8988T (cell line): ENCODE data around the gene BACE2.
A peak's percentile ranks its signal among the peaks of the same experiment; 100 is the strongest.

Source experiments
- DNase-seq: peaks from one replicate; pipeline ENCODE4 v3.0.0; 2011

BACE2 gene

GRCh38 chr21:41149199-41149598, 18.8 kb upstream of the BACE2 start:
- DNase-seq: no peak

- no peak for DNase-seq
Observed at GRCh38 chr21:41152147-41152546, 15.8 kb upstream of the BACE2 start.

- no peak for DNase-seq
Observed at GRCh38 chr21:41153443-41153842, 14.5 kb upstream of the BACE2 start.

GRCh38 chr21:41156142-41156541, 11.8 kb upstream of the BACE2 start:
- no peak for DNase-seq

DNA sequence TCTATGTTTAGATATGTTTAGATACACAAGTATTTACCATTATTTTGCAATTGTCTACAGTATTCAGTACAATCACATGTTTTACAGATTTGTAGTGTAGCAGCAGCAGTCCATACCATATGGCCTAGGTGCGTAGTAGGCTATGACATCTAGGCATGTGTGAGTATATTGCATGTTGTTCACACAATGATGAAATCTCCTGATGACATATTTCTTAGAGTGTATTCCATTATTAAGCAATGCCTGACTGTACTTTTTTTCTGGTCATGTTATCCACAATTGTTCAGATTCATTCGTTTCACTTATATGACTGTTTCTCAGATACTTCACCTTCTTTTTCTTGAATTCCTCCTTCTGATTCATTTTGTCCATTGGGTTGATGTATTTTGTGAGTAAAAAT, 9.9 kb upstream of the BACE2 start:
- DNase-seq: no peak

DNA sequence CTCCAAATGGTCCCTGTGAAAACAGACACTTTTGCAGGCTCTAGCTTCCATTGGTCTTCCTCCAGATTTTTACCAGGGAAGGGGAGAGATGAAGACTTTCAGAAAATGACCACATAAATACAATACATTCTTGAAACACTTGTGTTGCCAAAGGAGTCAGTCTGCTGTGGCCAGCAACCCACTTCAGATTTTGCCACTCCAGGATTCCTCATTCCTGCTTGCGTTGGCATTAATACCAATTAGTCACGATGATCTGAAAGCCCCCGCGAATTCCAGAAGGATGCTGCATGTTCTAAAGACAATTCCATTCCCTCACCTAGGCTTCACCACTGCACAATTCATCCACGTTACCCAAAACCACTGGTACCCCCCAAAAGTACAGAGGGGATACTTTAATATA, 7.9 kb upstream of the BACE2 start:
- DNase-seq: no peak

DNA sequence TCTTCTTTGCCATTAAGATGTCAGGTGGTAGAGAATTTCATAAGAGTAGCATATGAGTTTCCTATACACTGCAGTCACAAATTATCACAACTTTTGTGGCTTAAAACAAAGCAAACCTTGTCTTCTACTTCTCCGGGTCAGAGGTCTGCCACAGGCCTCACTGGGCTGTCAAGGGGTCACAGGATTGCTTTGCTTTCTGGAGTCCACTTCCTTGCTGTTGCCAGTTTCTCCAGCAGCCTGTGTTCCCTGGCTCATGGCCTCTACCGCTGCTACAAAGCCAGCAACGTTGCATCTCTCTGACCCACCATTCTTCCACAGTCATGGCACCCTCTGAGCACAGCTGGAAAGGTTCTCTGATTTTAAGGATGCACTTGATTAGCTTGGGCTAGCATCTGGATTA, 6.5 kb upstream of the BACE2 start:
- no peak for DNase-seq

DNA sequence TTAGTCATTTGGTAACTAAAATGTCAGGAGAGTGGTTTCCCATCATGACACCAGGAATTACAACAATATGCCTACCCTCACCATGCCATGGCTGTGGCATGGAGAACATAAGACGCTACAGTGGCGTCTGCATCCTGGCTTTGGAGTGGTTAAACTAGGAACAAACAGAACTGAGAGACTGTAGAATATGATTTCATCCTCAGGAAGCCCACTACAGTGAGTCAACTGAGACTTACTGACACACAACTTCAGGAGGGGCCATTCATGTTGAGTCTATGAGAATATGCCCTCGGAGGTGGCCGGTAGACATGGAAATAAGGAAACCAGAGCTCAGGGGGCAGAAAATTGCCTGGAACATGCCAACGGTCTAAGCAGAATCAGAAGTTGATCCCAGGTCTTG, 5.9 kb upstream of the BACE2 start:
- no peak for DNase-seq

DNA sequence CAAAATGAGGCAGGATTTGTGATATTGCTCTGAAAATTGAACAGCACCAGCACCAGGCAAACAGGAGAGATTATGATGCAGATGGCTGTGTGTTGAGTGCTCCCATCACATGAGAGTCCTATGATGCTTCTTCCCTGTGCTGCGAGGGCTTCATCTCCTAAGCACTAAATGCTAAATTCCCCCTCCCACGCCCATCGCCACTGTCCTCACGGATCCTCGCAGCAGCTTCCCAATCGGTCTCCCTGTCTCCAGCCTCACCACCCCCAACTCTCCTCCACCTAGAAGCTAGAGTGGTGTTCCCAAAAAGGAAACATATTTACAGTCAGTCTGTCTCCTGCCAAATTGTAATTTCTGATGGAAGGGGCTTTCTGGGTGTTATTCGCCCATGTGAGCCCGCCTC, 4.9 kb upstream of the BACE2 start:
- no peak for DNase-seq

DNA sequence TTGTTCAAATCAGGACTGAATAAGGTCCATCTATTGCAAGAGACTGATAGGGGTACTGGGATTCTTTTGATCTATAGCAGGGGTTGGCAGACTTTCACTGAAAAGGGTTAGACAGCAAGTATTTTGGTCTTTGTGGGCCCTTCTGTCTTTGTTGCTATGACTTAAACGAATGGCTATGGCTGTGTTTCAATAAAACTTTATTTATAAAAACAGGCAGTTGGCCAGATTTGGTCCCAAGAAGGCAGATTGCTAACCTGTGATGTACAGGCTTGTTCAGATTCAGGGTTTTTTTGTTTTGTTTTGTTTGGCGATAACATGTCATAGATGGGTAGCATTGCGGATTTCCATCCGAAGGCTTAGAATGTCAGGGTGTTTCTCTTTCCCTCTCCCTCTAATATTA, 3.9 kb upstream of the BACE2 start:
- no peak for DNase-seq

- peak; percentile 31 for DNase-seq
Observed at GRCh38 chr21:41164981-41165655, 2.8 kb upstream of the BACE2 start.

- DNase-seq: no peak
Observed at GRCh38 chr21:41166884-41167283, 1.1 kb upstream of the BACE2 start.

DNA sequence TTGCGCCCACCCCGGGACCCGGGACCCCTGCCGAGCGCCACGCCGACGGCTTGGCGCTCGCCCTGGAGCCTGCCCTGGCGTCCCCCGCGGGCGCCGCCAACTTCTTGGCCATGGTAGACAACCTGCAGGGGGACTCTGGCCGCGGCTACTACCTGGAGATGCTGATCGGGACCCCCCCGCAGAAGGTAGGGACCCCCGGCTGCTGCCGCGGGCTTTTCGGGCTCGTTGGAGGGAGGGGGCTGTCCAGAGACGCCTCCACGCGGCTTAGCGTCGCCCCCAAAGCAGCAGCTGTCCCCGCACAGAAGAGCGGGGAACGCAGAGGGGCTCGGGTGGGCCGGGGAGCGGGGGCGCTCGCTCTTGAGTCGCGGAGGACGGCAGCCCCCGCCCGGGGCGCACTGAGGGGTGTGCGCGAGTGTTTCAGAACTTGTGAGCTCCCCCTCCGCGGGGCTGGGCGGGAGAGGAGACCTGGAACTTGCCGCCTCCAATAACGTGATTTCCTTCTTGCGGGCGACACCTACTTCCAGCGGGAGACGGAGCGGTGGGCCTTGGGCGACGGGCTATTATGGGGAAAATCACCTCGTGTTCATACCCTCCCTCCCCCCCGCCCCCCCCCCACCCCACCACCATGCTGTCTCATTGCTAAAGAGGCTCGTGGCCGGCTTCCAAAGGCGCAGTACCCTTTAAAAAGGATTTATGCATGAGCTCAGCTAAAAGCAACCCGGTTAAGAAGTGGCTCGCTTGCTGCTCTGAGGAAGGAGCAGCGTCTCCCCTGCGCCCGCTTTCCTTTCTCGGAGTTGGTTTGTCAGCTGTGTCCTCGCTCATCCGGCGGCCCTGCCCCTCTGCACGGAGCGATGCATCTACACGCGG, 664 bp downstream of the BACE2 start:
- peak; percentile 30 for DNase-seq

GRCh38 chr21:41169258-41169576, 1.3 kb downstream of the BACE2 start:
- no peak for DNase-seq

DNA sequence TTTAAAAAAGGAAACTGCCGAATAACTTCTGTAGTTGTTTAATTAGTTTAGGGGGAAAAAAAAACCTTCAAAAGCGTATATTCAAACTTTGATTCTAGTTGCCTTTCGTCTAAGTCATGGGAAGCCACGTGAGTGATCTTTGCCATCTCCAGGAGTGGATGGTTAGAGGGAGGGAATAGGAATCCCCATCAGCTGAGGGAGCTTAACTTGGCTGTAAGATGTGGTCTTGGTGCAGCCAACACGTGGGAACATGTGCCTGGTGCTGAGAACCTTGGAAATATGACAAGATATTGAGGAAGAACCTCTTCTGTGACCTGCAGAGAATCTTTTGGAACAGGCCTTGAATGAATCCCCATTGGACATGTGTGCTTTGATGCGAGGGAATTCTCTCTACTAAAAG, 1.7 kb downstream of the BACE2 start:
- DNase-seq: no peak

- peak; percentile 53 for DNase-seq
Observed at GRCh38 chr21:41170442-41170841, 2.5 kb downstream of the BACE2 start.

DNA sequence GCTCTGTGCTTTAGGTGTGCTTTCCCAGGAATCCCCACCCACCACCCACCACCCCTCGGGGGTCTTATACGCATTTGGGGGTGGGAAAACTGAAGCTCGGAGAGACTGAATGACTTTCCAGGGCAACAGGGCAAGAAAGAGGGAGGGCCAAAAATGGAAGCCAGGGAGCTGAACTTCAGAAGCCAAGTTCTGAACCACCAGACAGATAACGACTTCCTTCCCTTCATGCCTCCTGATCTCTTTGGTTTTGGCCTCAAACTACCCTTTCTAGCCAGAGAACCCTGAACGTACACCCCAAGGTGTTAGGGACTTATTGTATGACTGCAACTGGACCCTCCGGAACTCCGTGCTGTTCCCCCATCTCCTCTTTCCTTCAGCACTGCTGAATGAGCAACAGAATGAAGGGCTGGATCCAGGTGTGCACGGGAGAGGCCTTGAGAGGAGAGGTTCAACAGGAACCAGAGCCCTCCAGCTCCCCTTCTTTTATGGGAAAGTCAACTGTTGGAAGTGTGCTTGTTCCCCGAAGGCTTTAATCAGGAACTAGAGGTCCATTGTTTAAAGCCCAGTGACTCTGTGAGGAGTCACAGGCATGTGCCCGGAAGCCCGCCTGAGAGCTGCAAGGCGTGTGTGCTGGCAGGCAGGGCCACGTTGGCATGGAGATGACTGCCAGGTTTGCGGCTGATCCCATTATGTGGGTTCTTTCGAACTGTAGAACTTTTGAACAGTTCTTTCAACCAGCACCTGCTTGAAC, 3.1 kb downstream of the BACE2 start:
- no peak for DNase-seq

DNA sequence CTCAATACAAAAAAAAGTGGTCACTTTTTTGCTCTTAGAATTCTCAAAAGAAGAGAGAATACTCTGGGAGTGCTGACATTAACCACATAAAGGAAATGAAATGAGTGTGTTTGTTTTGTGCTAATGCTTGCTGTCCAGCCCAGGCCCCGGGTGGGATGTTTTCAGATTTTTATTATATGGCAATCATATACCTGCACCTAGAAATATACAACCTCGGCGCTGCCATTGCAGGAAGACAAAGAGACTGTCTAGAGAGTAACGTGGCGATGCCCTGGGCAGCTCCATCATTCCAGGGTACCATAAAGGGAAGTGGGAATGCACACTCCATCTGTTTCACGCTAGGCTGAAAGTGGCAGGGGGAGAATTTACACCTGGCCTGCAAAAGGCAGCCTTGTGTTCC, 7.1 kb downstream of the BACE2 start:
- no peak for DNase-seq

DNA sequence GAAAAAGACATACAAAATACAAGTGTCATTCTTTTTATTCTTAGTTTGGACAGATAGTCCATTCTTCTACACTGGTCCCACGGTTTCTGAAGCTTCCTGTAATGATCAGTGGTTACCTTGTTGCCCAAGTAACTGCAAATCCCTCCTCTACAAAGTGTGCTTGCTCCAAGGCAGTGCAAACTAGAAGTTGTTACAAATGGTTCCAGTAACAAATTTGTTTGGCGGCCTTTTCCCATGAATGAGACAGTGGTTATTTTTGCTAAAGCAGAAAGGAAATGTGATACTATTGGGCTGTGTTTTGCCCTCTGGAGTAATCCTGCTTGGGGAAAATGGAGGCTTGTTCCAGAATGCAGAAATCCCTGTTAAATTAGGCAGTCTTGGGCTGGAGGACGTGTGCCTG, 8.9 kb downstream of the BACE2 start:
- no peak for DNase-seq

DNA sequence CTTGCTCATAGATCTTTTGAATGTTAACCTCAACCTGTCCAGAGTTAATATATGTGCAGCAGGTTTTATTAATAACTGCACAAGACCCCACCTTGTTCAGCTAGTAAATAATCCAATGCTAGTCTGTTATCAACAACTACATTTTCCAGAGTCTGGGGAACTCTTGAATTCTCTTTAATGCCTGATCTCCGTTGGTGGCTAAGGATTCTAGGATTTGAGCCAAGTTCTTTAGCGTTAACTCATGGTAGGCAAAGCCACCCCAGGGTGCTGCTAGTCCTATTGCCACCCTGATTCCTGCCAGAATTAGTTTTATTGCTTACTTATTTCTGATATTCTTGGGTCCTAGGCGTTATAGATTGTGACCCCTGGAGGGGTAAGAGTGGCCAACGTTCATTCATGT, 12.8 kb downstream of the BACE2 start:
- DNase-seq: no peak

GRCh38 chr21:41182547-41182946, 14.6 kb downstream of the BACE2 start:
- no peak for DNase-seq

- DNase-seq: no peak
Observed at GRCh38 chr21:41183575-41183974, 15.6 kb downstream of the BACE2 start.

- no peak for DNase-seq
Observed at GRCh38 chr21:41185802-41186201, 17.8 kb downstream of the BACE2 start.
